Activated CD4-positive, alpha-beta T cell treated with anti-CD3 and anti-CD28 coated beads for 4 hours (primary cell): ENCODE results near the gene TRIB2.
A peak's percentile ranks its signal among the peaks of the same experiment; 100 is the strongest.
"Not testable (repeated sequence)": the region's sequence is repeated elsewhere in the genome, so short reads cannot be mapped to it uniquely, and the experiment has no call there.

Experiments used
- DNase-seq, 2 donors: peaks; one replicate each; pipeline ENCODE4 v3.0.0-alpha.2; 2020

The TRIB2 gene

GRCh38 chr2:12716282-12717190 lies at the start of gene TRIB2:
Gene TRIB2 (plus strand): TSS chr2:12716936. CDS start chr2:12718308, 1,372 bp downstream.
- peak; percentile 89 to 91 for DNase-seq

GRCh38 chr2:12669036-12669435 lies 47.7 kb upstream of the TRIB2 start:
- DNase-seq: no peak

DNA sequence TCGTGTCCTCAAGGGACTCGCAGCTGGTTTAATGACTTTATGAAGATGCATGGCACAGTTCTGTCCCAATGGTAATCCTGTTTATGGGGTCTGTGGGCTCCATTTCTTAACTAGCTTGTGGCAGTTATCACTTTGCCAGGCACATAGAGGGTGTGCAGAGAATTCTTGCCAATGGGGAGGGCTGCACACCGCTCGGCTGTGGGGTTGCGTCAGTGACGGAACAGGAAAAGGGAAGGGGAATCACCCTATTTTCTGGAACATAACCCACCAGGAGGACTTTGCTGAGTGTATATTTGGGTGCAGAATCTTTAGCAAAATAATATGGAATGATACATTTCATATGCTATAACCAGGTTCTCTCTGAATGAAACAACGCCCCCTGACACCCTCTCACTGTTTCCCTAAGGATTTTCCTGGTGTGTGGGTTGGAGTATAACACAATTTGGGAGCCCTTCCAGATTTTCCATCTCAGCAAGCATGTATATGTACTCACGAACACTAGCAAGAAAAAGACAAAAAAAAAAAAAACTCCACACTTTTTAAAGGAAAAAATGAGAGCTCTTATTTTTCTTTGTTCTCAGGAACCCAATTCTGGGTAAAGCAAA lies 43.9 kb upstream of the TRIB2 start:
- DNase-seq: no peak

- DNase-seq: no peak
Observed at GRCh38 chr2:12674644-12675328, 42.0 kb upstream of the TRIB2 start.

GRCh38 chr2:12675352-12675795 lies 41.4 kb upstream of the TRIB2 start:
- DNase-seq: no peak

- no peak for DNase-seq
Observed at GRCh38 chr2:12675801-12676200, 40.9 kb upstream of the TRIB2 start.

DNA sequence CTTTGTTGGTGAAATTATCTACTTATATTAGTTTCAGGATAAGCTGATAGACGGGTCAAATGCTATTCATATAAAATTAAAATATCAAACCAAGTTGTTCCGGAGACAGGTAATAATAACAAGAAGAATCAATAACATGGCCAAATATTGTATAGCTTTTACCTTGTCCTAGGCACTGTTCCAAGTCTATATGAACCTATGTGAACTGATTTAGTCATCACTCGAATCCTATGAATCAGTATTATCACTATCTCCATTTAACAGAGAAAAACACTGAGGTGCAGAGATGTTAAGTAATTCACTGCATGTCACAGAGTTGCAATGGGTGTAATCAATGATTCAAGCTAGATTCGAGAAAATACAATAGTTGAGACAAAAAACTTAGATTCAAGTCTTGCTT lies 40.0 kb upstream of the TRIB2 start:
- DNase-seq: no peak

DNA sequence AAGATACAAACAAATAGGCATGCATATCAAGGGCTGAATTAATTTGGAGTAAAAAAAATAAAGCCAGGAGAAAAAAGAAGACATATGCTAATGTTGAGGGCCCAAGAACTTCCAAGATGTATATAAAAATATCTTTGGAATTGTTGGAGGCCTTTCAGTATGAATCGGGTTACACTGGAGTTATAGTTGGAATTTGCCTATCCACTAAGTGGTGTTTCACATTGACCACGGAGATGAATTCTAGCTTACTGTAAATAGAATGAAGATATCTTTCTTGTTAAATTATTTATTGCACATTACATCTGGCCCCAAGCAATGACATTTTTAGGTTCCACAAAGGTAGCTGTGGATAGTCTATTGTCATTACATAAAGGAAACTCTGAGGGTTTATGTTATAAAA lies 38.5 kb upstream of the TRIB2 start:
- DNase-seq: no peak

- no peak for DNase-seq
Observed at GRCh38 chr2:12679550-12680072, 37.1 kb upstream of the TRIB2 start.

GRCh38 chr2:12680115-12680514 lies 36.6 kb upstream of the TRIB2 start:
- not testable (repeated sequence) for DNase-seq

GRCh38 chr2:12682017-12682416 lies 34.7 kb upstream of the TRIB2 start:
- no peak for DNase-seq

DNA sequence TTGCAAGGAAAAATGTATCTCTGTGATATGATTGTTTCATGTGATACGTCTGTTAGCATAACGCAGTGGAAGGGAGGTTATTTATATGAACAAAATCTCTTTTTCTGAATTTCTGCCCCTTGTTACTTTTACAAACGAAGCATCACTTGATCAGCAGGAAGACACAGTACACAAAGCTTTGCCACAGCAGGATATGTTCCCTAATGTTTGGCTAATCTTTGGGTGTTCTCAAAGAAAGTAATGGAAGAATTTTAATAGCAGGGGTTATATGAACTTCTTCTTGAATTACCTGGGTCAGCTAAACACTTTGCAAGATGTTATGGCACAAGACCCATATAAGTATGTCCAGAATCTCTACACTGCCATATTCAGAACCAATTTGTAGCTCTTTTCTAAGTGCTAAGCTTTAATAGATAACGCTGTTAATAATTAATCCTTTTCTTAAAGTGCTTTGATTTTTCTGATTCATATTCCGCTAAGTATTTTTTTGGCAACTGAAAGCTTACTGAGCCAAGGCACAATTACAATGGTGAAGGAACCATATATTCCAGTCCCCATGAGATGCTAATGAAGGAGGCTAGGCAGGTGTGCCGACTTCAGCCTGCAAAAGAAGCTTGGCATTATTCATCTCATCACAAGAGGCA lies 33.2 kb upstream of the TRIB2 start:
- no peak for DNase-seq

GRCh38 chr2:12684471-12684936 lies 32.2 kb upstream of the TRIB2 start:
- DNase-seq: no peak

DNA sequence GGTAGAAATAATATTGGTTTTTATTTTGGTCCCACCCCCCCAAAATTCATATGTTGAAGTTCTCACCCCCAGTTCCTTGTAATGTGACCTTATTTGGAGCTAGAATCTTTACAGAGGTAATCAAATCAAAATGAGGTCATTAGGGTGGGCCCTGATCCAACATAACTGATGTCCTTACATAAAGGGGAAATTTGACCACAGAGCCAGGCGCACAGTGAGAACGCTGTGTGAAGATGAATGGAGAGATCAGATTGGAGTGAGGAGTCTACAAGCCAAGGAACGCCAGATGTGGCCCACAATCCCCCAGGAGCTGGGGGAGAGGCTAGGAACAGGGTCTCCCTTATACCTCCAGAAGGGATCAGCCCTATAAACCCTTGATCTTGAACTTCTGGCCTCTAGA lies 31.6 kb upstream of the TRIB2 start:
- DNase-seq: no peak

DNA sequence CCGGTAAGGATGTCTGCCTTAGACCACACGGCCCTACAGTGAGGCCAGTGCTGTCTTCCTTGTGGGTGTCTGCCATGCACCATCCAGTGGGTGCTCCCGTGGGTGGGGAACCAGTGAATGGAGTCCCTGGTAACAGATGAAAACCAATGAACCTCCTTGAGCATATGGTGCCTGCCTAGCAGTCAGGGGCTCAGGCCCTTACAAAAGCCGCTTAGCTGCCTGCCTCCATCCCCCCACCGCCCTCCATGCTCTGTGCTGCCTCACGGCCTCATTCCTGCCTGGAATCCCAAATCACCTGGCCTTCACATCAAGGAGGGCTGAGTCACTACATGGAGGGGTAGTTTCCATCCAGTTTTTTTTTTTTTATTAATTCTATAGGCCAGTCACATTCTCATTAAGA lies 30.8 kb upstream of the TRIB2 start:
- no peak for DNase-seq

DNA sequence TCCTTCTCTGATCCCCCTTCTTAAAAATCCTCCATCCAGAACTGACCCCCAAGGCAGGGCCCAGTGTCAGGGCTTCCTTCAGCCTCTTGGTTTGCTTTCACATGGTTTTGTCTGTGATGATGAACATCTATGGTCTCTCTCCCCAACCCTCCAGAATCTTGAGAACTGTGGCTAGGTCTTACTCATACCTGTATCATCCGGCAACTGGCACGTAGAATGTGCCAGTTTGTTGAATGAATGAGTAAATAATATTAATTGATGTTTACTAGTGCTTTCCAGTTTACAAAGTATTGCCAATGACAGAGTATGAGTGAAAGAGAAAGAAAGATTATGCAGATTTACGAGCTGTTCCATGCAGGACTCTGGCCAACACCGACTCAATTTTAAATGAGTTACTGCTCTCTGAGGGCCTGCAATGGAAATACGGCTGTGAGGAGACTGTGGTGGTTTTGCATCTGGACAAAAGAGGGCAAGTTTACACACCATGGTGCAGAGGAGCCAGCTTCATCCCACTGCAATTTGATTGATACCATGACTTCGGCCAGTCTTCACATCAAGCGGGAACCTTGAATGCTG lies 29.9 kb upstream of the TRIB2 start:
- DNase-seq: no peak

- no peak for DNase-seq
Observed at GRCh38 chr2:12688091-12688490, 28.6 kb upstream of the TRIB2 start.

GRCh38 chr2:12688893-12689292 lies 27.8 kb upstream of the TRIB2 start:
- DNase-seq: no peak

GRCh38 chr2:12693509-12693908 lies 23.2 kb upstream of the TRIB2 start:
- no peak for DNase-seq

- no peak for DNase-seq
Observed at GRCh38 chr2:12694990-12695774, 21.6 kb upstream of the TRIB2 start.

DNA sequence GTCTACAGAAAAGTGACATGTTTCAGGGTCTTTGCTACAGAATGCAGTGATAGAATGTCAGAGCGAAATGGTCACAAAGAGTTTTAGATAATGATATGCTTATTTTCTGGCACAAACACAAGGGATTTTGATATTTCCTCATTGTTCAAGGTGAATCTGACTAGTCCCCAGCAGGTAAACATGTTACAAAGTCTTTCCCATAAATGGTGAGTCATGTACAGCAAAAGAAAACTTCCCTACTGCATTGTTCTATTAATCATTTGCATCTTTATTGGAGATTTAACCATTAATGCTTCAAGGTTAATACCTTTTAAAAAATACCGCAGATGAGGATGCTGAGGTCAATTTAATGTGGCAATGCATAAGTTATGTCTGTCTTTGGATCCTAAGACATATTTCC lies 19.1 kb upstream of the TRIB2 start:
- DNase-seq: no peak

DNA sequence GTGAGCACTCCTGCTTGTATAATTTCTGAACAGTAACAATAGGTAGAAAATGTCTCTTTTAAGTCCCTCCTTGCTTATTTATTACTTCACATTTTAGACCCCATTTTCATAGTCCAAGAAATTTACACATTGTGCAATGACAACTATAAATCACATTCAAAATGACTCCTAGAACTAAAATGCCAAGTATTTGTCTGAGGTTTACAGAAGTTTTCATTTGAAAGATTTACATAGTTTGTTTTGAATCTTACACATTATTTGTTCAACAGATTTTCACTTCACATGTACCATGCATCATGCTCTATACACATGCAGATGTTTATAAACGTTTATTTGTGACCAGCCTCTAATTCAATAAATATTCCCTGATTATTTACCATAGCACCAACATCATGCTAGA lies 15.7 kb upstream of the TRIB2 start:
- no peak for DNase-seq
